AG10803 (cell line): ENCODE measurements around the gene NR5A1.

ENCODE experiments used
- DNase-seq: peaks from one replicate; pipeline ENCODE4 v3.0.0; 2010; ENCODE audit warnings: low read depth
- H3K4me3 ChIP-seq: 2 replicates; pipeline ENCODE4 v1.5.1; 2011; ENCODE audit warnings: mild to moderate bottlenecking, low read length, control low read depth
- TF ChIP-seq, protein P1 (sequence below): conservative IDR thresholded peaks from 2 replicates; pipeline ENCODE4 v1.5.1; 2011; ENCODE audit warnings: mild to moderate bottlenecking, low read length, control low read depth, inconsistent platforms

The NR5A1 gene

DNA sequence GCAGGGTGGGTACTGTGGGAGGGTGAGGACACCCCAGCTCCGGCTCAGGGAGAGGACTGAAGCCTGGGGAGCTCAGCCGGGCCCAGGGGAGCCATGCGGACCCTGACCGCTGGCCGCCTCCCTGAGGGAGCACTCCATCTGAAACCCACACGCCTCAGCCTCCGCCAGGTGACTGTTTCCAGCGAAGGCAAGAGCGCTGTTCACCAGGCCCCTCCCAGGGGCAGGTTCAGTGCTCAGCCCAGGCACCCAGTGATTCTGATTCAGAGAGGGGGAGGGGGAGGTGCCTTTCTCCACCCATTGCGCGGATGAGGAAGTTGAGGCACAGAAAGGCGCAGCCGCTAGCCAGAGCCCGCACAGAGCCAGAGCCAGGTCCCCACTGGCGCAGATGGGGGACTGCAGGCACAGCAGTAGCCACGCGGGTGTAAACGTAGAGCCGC, 30.0 kb downstream of the NR5A1 start:
- no peak overlapping the region for H3K4me3 ChIP-seq
- no peak for DNase-seq
- TF ChIP-seq, protein P1, sequence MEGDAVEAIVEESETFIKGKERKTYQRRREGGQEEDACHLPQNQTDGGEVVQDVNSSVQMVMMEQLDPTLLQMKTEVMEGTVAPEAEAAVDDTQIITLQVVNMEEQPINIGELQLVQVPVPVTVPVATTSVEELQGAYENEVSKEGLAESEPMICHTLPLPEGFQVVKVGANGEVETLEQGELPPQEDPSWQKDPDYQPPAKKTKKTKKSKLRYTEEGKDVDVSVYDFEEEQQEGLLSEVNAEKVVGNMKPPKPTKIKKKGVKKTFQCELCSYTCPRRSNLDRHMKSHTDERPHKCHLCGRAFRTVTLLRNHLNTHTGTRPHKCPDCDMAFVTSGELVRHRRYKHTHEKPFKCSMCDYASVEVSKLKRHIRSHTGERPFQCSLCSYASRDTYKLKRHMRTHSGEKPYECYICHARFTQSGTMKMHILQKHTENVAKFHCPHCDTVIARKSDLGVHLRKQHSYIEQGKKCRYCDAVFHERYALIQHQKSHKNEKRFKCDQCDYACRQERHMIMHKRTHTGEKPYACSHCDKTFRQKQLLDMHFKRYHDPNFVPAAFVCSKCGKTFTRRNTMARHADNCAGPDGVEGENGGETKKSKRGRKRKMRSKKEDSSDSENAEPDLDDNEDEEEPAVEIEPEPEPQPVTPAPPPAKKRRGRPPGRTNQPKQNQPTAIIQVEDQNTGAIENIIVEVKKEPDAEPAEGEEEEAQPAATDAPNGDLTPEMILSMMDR = no peak

DNA sequence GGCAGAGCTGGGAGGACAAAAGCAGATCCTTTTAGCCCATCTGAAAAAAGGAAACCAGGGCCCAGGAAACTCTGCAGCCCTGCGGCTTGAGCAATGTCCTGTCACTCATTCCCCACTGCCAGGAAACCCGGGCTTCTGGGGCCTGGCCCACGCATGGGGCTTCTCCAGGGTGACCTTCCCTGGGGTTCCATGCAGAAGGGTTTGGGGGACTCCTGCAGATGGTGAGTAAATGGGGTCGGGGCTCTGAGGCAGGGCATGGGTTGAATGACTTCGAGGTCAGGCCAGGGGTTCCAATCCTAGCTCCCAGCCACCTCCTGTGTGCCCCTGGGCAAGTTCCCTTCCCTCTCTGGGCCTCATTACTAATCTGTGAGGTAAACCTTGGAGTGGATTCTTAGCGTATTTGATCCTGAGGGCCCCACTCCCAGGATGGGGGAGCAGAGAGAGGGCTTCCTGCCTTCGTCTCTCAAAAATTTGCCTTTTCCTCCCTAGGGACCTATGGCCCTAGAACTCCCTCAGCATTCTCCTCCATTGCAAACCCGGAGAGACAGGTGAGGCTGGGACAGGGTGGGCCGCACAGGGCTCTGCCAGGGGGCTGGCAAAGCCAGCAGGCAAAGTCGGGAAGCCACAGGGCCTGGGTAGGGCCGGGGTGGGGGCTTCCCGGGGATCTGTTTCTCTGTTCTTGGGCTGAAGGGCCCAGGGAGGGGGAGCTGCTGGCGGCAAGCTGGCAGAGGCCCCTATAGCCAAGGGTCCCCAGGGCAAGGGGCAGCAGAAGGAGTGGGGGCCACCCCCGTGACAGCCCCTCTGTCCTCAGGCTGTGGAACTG, 31.1 kb downstream of the NR5A1 start:
- TF ChIP-seq, protein P1 = no peak
- no peak for DNase-seq
- H3K4me3 ChIP-seq = no peak overlapping the region

DNA sequence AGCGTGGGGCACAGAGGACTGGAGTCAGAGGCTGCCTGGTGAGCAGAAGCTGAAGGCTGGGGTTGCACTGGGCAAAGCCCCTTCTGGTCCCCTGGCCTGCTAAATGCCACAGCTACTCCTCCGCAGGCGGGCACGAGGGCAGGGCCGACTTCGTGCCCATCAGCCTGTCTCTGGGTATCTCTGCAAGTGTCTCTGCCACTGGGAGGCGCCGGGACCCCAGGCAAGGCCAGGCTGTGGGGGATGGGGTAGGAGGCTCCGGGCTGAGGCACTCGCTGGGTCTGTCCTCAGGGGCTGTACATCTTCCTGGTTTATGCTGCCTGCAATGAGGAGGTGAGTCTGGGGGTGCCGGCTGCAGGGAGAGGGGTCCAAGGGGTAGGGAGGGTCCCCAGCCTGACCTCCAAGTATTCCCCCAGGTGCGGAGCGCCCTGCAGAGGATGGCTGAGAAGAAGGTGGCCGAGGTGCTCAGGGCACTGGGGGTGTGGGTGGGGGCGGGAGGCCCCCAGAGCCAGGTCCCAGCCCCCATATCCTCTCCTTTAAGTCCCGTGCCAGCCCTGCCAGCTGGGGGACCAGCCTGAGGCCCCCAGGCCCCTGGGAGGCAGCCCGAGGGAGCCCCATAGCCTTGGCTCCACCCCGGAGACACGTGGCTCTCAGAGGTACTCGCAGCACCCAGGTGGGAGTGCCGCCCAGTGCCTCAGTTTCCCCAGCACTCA, 31.9 kb downstream of the NR5A1 start:
- TF ChIP-seq, protein P1 = no peak
- H3K4me3 ChIP-seq = no peak overlapping the region
- no peak for DNase-seq

DNA sequence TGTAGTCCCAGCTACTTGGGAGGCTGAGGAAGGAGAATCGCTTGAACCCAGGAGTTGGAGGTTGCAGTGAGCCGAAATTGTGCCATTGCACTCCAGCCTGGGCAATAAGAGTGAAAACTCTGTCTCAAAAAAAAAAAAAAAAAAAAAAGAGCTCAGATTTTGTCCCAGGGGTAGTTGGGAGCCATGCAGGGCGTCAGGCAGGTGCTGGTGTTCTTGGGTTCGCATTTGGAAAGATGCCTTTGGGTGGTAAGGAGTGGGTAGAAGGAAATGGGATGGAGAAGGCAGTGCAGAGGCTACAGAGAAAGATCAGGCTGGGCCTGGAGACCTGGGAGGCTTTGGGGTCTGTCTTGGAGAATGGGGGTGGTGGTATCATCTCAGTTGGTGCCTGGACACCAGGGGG, 33.0 kb downstream of the NR5A1 start:
- H3K4me3 ChIP-seq = no peak overlapping the region
- no peak for DNase-seq
- TF ChIP-seq, protein P1 = no peak

DNA sequence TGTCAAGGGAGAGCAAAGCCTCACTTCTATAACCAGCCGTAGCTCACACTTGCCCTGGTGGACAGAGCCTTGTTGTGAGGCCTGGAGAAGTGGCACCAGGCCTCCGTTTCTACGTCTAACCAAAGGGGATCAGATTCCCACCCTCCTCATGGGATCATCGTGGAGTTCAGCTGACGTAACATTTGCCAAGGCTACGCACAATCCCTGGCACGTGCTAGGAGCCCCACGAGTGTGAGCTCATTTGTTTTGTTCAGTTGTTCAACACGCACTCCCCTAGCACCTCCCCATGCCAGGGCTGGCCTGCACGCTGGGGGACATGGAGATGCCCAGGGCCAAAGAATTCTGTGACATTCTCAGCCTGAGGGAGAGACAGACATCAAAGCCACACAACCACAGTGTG, 33.9 kb downstream of the NR5A1 start:
- DNase-seq = no peak
- no peak overlapping the region for H3K4me3 ChIP-seq
- TF ChIP-seq, protein P1 = no peak

DNA sequence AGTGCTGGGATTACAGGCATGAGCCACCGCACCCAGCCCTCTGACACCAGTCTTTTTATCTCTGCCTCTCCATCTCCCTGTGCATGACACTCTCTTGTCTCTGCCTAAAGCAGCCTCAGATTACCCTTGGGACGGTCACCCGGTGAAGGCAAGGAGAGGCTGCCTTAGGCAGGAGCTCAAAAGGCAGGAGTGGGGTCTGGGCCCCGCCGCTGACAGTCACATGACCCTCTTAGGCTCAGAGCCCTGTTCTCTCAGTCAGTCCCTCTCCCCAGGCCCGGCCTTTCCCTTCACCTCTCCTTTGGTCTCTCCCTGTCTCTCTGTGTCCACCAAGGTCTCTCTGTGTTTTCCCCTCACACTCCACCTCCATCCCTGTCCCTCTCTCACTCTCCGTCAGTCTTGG, 34.4 kb downstream of the NR5A1 start:
- DNase-seq = no peak
- TF ChIP-seq, protein P1 = no peak
- H3K4me3 ChIP-seq = no peak overlapping the region

DNA sequence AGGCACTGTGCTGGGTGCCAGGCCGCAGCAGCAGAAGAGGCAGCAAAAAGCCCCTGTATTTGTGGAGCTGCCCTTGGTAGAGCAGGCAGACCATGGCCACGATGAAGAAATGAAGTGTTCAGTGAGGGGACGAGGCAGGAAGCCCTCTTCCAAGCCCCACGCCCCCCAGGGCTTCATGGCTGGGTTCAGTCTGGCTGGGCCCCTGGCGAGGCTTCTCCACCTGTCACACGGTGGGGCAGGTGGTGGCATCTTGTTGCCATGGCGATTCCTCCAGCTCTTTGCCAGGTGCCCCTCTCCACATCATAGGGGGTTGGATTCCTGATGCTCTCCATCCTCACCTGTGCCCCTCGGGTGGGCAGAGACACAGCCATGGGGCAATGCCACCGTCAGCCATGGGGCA, 35.4 kb downstream of the NR5A1 start:
- DNase-seq = no peak
- TF ChIP-seq, protein P1 = no peak
- no peak overlapping the region for H3K4me3 ChIP-seq
